Thyroid gland (tissue), 4 donors: ENCODE measurements around the gene KIF5C.

ENCODE experiments used
- CTCF ChIP-seq, 6 experiments: fragments of 200-600 bp in 3 of 6; fragments of 450-650 bp in 3 of 6; sonication (generic) in 3 of 6; IDR thresholded peaks; one replicate each; pipeline ENCODE4 v1.5.1; 2016 to 2019; ENCODE audit warnings: antibody characterized with exemption in 6 of 6, mild to moderate bottlenecking in 2 of 6, inconsistent platforms in 1 of 6, moderate library complexity in 1 of 6
- POLR2A ChIP-seq, 2 donors: fragments of 450-650 bp; IDR thresholded peaks; one replicate each; pipeline ENCODE4 v1.6.1; 2017; ENCODE audit warnings: antibody characterized with exemption in 2 of 2, mild to moderate bottlenecking in 2 of 2, moderate library complexity in 1 of 2

GRCh38 chr2:148860037-148860436 lies 15.0 kb upstream of the KIF5C start:
- TF ChIP-seq POLR2A (IDR thresholded peaks at IDR 0.05) (no peak), CTCF (IDR thresholded peaks at IDR 0.05) (no peak)
